ENCODE data around the gene GATA5.

GRCh38 chr20:62461157-62461556, 14.6 kb downstream of the GATA5 start:
- TF ChIP-seq CTCF (IDR thresholded peaks at IDR 0.05 in 4 of 5, conservative IDR thresholded peaks at IDR 0.05 in 1 of 5) (no peak), POLR2A (IDR thresholded peaks at IDR 0.05) (no peak)

All from gastrocnemius medialis (tissue), 4 donors.